Panc1 (cell line): Measurements from ENCODE around the gene TMEM87A. TPM values are rescaled to one million over a fixed set of nuclear protein-coding genes. Genes with fewer than 3 reads are reported as not detected.

ENCODE experiments used
- ATAC-seq: fragments of 200-7000 bp; cut with Tn5 transposase; 2 replicates; pipeline ENCODE4 v1.9.1; 2020; ENCODE audit warnings: mild to moderate bottlenecking, moderate library complexity
- BruUV-seq: library from RNA; stranded (reverse); fragments of 400-500 nt; replicated peaks from 2 replicates; lab custom pipeline; 2021; lab: Mats Ljungman, UMichigan
- CTCF ChIA-PET: fragments of 300-600 bp; sonication (Branson Sonifier 250); formaldehyde crosslinking; loops from one replicate; lab custom pipeline; 2022; ENCODE audit warnings: antibody characterized with exemption; lab: Charles Lee
- POLR2A ChIA-PET: fragments of 300-600 bp; sonication (Branson Sonifier 250); formaldehyde crosslinking; loops from one replicate; lab custom pipeline; 2022; ENCODE audit warnings: antibody characterized with exemption; lab: Charles Lee
- DNase-seq: peaks from one replicate; pipeline ENCODE4 v3.0.0-alpha.2; 2010; ENCODE audit warnings: low read depth, low spot score
- H3K27ac ChIP-seq: 2 replicates; pipeline ENCODE4 v1.5.1; 2011; ENCODE audit warnings: mild to moderate bottlenecking, low read length, inconsistent platforms
- H3K27me3 ChIP-seq: fragments of 200-500 bp; sonication (Bioruptor generic); 2 replicates; pipeline ENCODE4 v1.6.0; 2014; ENCODE audit warnings: low read length, inconsistent platforms; ENCODE audit not compliant: control insufficient read depth, insufficient read depth
- H3K36me3 ChIP-seq: fragments of 200-500 bp; sonication (Bioruptor generic); 2 replicates; pipeline ENCODE4 v1.5.1; 2014; ENCODE audit warnings: inconsistent platforms, mild to moderate bottlenecking, low read length, moderate library complexity; ENCODE audit not compliant: control insufficient read depth, insufficient read depth
- H3K4me1 ChIP-seq: 2 replicates; pipeline ENCODE4 v1.5.1; 2011; ENCODE audit warnings: inconsistent platforms, mild to moderate bottlenecking, low read length, moderate library complexity; ENCODE audit not compliant: control insufficient read depth, insufficient read depth
- H3K4me3 ChIP-seq, 2 experiments: 2 replicates each; pipeline ENCODE4 v1.5.1; 2011 to 2012; ENCODE audit warnings: low read depth in 2 of 2, low read length in 2 of 2, mild to moderate bottlenecking in 2 of 2, inconsistent platforms in 1 of 2, moderate library complexity in 1 of 2
- H3K9me3 ChIP-seq: fragments of 200-500 bp; sonication (Bioruptor generic); 2 replicates; pipeline ENCODE4 v1.5.1; 2014; ENCODE audit warnings: low read depth, mild to moderate bottlenecking, inconsistent platforms, low read length, moderate library complexity; ENCODE audit not compliant: control insufficient read depth, insufficient read depth
- CTCF ChIP-seq: fragments of 450-650 bp; IDR thresholded peaks from 2 replicates; pipeline ENCODE4 v1.5.1; 2017; ENCODE audit warnings: mild to moderate bottlenecking
- POLR2AphosphoS5 ChIP-seq: IDR thresholded peaks from 2 replicates; pipeline ENCODE4 v1.6.1; 2012; ENCODE audit warnings: mild to moderate bottlenecking, low read depth, low read length, moderate library complexity
- REST ChIP-seq, 2 experiments: IDR thresholded peaks; 2 replicates each; pipeline ENCODE4 v1.6.1; 2011 to 2012; ENCODE audit warnings: low read depth in 2 of 2, control low read depth in 1 of 2, low read length in 1 of 2, mild to moderate bottlenecking in 1 of 2, moderate library complexity in 1 of 2; ENCODE audit not compliant: insufficient read depth in 1 of 2
- SIN3A ChIP-seq: IDR thresholded peaks from 2 replicates; pipeline ENCODE4 v1.6.1; 2012; ENCODE audit warnings: low read depth, mild to moderate bottlenecking, low read length, moderate library complexity, borderline replicate concordance; ENCODE audit not compliant: insufficient read depth
- TCF7L2 ChIP-seq: IDR thresholded peaks from 2 replicates; pipeline ENCODE4 v1.6.1; 2011; ENCODE audit warnings: mild to moderate bottlenecking, low read depth, low read length, inconsistent platforms
- in situ Hi-C: cut with HindIII; loops from 2 replicates; pipeline ENCODE4 v1.10.0; 2016; ENCODE audit warnings: low sequenced_read_pairs, low pct_unique_long_range_greater_than_20kb
- intact Hi-C: fragments of 100-400 bp; cut with micrococcal nuclease; formaldehyde crosslinking; loops from one replicate; pipeline ENCODE4 v1.10.0; 2022; ENCODE audit not compliant: unreplicated experiment
- total RNA-seq: library from RNA; stranded (reverse); gene quantifications from one replicate; pipeline ENCODE4 v1.2.1, GENCODE V29; 2021; ENCODE audit not compliant: unreplicated experiment

Gene TMEM87A
- total RNA-seq, 1 experiment from 2014 or later: 49.6 TPM

DNA sequence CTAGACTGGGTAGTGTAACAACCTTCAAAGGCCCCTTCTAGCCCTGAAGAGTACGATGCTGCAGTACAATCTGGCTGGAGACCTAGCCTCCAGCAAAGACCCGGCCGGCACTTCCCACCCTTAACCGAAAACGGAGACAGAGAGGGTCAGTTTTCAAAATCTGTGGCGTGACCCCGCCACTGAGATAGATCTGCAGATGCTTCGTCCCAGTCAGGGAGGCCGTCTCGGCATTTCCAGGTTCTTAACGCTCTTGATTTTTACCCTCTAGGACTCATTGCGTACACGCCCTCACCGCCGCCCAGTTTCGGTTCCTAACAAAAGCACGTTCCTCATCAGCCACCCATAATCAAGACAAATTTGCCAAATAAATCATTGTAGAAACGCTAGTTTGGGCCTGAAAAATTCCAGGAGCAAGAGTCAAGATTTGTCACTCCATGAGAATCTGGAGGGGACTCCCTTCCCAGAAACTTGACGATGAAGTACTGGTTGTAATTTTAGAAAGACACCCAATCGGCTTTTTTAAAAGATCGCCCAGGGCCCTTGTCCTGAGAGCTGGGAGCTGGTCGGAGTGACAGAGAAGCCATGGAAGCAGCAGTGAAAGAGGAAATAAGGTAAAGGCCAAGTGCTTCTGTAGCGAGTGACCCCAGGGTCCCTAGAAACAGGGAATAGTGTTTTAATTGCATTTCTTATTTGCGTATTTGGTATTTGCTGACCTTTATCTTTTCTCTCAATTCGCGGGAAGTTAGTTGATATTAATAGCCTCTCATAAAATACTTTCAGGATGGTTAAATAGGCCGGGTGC lies 868 bp upstream of the TMEM87A start:
- TF ChIP-seq POLR2AphosphoS5 (no peak), TCF7L2 (peak; percentile 2; the same call in 1 of the 2 replicates), CTCF (no peak), SIN3A (no peak), REST (IDR thresholded peaks at IDR 0.05; ENCODE audit: insufficient read depth in 1 of 2, low read depth in 2 of 2, low read length in 1 of 2) (no peak)
- ChIA-PET POLR2A (interaction anchor here (0.6 to 1.0 kb wide), 5 partner anchors 8 to 667 kb away, joined by 3 to 14 read pairs (median 3); no protein-coding TSS in a partner anchor), CTCF (interaction anchor here (0.6 kb wide), 1 partner anchor 10 kb away, joined by 3 read pairs; no protein-coding TSS in a partner anchor)
- DNase-seq (no peak), ATAC-seq (peak; percentile 42)
- peaks cover 23% of the 10 kb centered on the region for H3K4me1 ChIP-seq
- in situ Hi-C loops: no loop called here
- intact Hi-C loops: loop anchor here (2.0 kb wide), 1 partner anchor 29 kb away; no protein-coding TSS in a partner anchor
- TSS peak; percentile 86 for BruUV-seq
- H3K27me3 ChIP-seq: no peaks in the 10 kb centered on the region
- H3K4me3 ChIP-seq: peak overlapping the region; percentile 66 to 93
- H3K27ac ChIP-seq: peak overlapping the region; percentile 100
- peaks cover 4% of the 10 kb centered on the region; the same call in 1 of the 2 replicates for H3K36me3 ChIP-seq
- H3K9me3 ChIP-seq: no peaks in the 10 kb centered on the region

DNA sequence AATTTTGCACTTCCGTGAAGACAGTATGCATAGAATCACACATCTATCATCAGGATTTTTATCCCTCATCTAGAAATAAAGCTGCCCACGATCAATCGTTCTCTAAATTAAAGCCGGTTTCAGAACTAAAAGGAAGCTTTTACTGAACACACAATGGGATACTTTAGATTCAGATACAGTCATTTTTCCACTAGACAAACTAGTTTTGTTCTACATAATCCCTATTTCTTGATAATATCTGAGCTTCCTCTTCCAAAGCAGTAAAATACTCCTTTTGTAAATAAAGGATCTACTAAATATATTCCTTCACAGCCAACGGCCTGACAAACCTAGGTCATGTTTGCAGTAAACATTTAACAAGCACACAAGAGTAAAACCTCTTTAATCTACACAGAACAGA lies 2.2 kb downstream of the TMEM87A start:
- BruUV-seq: no TSS peak
- ATAC-seq (no peak), DNase-seq (no peak)
- Histone ChIP-seq H3K9me3 (no peaks in the 10 kb centered on the region), H3K36me3 (peaks cover 21% of the 10 kb centered on the region), H3K27me3 (no peaks in the 10 kb centered on the region), H3K27ac (peak overlapping the region; percentile 74), H3K4me1 (peaks cover 20% of the 10 kb centered on the region), H3K4me3 (peak overlapping the region; percentile 29 to 66; a peak in 3 of 4 replicates)
- CTCF ChIA-PET: interaction anchor here (0.6 kb wide), 1 partner anchor 29 kb away, joined by 7 read pairs; no protein-coding TSS in a partner anchor
- in situ Hi-C loops (no loop called here), intact Hi-C loops (no loop called here)
- POLR2A ChIA-PET: interaction anchor here (0.5 to 1.2 kb wide), 3 partner anchors 9 to 196 kb away, joined by 3 to 10 read pairs (median 3); no protein-coding TSS in a partner anchor
- no peak for TF ChIP-seq CTCF
- TF ChIP-seq POLR2AphosphoS5: no peak
- no peak for TF ChIP-seq TCF7L2
- no peak for TF ChIP-seq SIN3A
- TF ChIP-seq REST (IDR thresholded peaks at IDR 0.05; ENCODE audit: insufficient read depth in 1 of 2, low read depth in 2 of 2, low read length in 1 of 2): no peak
